Uterus (tissue), 2 donors: ENCODE measurements around the gene RFX4.

Source experiments
- POLR2A ChIP-seq, 2 donors: fragments of 450-650 bp; IDR thresholded peaks; one replicate each; pipeline ENCODE4 v1.6.1; 2016; ENCODE audit warnings: antibody characterized with exemption in 2 of 2, mild to moderate bottlenecking in 1 of 2, moderate library complexity in 1 of 2
- TF ChIP-seq, protein P1 (sequence below), 4 experiments: fragments of 200-600 bp in 2 of 4; fragments of 450-650 bp in 2 of 4; sonication (generic) in 2 of 4; IDR thresholded peaks; one replicate each; pipeline ENCODE4 v1.5.1; 2016 to 2019; ENCODE audit warnings: antibody characterized with exemption in 4 of 4, mild to moderate bottlenecking in 2 of 4, moderate library complexity in 1 of 4

DNA sequence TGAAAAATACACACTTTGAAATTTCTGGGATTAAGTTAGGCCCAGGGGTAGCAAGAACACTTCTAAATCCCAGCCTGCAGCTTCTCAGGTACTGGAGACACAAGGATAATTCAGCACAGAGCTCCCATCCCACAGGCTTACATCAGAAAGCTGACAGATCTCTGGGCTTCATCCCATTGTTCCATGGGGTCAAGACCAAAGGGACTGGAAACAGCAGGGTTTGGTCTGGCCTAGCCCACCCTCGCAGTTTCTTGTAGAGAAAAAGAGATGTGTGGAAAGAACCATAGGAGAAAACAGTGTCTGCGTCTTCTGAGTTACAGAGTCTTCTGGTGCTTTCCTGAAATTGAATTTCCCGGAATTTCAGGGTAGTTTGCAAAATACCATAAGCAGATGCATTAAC is 132.1 kb downstream of the RFX4 start:
- TF ChIP-seq, protein P1, sequence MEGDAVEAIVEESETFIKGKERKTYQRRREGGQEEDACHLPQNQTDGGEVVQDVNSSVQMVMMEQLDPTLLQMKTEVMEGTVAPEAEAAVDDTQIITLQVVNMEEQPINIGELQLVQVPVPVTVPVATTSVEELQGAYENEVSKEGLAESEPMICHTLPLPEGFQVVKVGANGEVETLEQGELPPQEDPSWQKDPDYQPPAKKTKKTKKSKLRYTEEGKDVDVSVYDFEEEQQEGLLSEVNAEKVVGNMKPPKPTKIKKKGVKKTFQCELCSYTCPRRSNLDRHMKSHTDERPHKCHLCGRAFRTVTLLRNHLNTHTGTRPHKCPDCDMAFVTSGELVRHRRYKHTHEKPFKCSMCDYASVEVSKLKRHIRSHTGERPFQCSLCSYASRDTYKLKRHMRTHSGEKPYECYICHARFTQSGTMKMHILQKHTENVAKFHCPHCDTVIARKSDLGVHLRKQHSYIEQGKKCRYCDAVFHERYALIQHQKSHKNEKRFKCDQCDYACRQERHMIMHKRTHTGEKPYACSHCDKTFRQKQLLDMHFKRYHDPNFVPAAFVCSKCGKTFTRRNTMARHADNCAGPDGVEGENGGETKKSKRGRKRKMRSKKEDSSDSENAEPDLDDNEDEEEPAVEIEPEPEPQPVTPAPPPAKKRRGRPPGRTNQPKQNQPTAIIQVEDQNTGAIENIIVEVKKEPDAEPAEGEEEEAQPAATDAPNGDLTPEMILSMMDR (IDR thresholded peaks at IDR 0.05) = no peak
- TF ChIP-seq POLR2A (IDR thresholded peaks at IDR 0.05) = no peak
